ENCODE measurements around the gene SEPTIN5. TPM values are rescaled to one million over a fixed set of nuclear protein-coding genes. Genes with fewer than 3 reads are reported as not detected.

SEPTIN5 gene
- total RNA-seq, 4 donors from 2014 or later: 21.9 to 51.1 (median 26.4) TPM

GRCh38 chr22:19705181-19705934 lies 8.9 kb upstream of the SEPTIN5 start:
- Histone ChIP-seq H3K4me3 (no peak overlapping the region), H3K27ac (no peak overlapping the region), H3K4me1 (no peaks in the 10 kb centered on the region), H3K9me3 (no peaks in the 10 kb centered on the region), H3K36me3 (no peaks in the 10 kb centered on the region), H3K27me3 (peaks cover 30% of the 10 kb centered on the region)
- TF ChIP-seq EP300 (IDR thresholded peaks at IDR 0.05) (no peak), POLR2AphosphoS5 (IDR thresholded peaks at IDR 0.05) (no peak), CTCF (IDR thresholded peaks at IDR 0.05) (no peak), POLR2A (IDR thresholded peaks at IDR 0.05) (no peak)
- 71 to 76% methylated on average over 3 to 5 of the region's 14 CpGs for WGBS, 2 donors (ENCODE audit: low coverage in 1 of 2)
- ATAC-seq: no peak

- no peak overlapping the region for H3K4me3 ChIP-seq
- peaks cover 30% of the 10 kb centered on the region for H3K27me3 ChIP-seq
- H3K4me1 ChIP-seq: no peaks in the 10 kb centered on the region
- ATAC-seq: no peak
- TF ChIP-seq CTCF (IDR thresholded peaks at IDR 0.05) (no peak), EP300 (IDR thresholded peaks at IDR 0.05) (no peak), POLR2A (IDR thresholded peaks at IDR 0.05) (no peak), POLR2AphosphoS5 (IDR thresholded peaks at IDR 0.05) (no peak)
- no peaks in the 10 kb centered on the region for H3K9me3 ChIP-seq
- WGBS, 2 donors (ENCODE audit: low coverage in 1 of 2): 85 to 93% methylated on average over 5 to 6 of the region's 7 CpGs
- H3K27ac ChIP-seq: no peak overlapping the region
- no peaks in the 10 kb centered on the region for H3K36me3 ChIP-seq
Observed at GRCh38 chr22:19706661-19707151, 7.6 kb upstream of the SEPTIN5 start.

GRCh38 chr22:19707347-19708290 lies 6.7 kb upstream of the SEPTIN5 start:
- 88% methylated on average over 5 of the region's 24 CpGs; no CpG with 5 or more reads in 1 of the 2 donors for WGBS, 2 donors (ENCODE audit: low coverage in 1 of 2)
- Histone ChIP-seq H3K9me3 (no peaks in the 10 kb centered on the region), H3K36me3 (no peaks in the 10 kb centered on the region), H3K4me1 (no peaks in the 10 kb centered on the region), H3K27ac (no peak overlapping the region), H3K27me3 (peaks cover 30% of the 10 kb centered on the region), H3K4me3 (no peak overlapping the region)
- no peak for ATAC-seq
- TF ChIP-seq EP300 (IDR thresholded peaks at IDR 0.05) (no peak), POLR2A (IDR thresholded peaks at IDR 0.05) (no peak), CTCF (IDR thresholded peaks at IDR 0.05) (no peak), POLR2AphosphoS5 (IDR thresholded peaks at IDR 0.05) (no peak)

GRCh38 chr22:19708321-19709011 lies 5.8 kb upstream of the SEPTIN5 start:
- Histone ChIP-seq H3K36me3 (no peaks in the 10 kb centered on the region), H3K27ac (no peak overlapping the region), H3K9me3 (no peaks in the 10 kb centered on the region), H3K27me3 (peaks cover 35% of the 10 kb centered on the region), H3K4me3 (no peak overlapping the region), H3K4me1 (peaks cover 0 to 1% (median 0%) of the 10 kb centered on the region in 3 donors)
- no peak for ATAC-seq
- WGBS, 2 donors (ENCODE audit: low coverage in 1 of 2): 85% methylated on average over 3 of the region's 20 CpGs; no CpG with 5 or more reads in 1 of the 2 donors
- TF ChIP-seq EP300 (IDR thresholded peaks at IDR 0.05) (no peak), CTCF (IDR thresholded peaks at IDR 0.05) (no peak), POLR2AphosphoS5 (IDR thresholded peaks at IDR 0.05) (no peak), POLR2A (IDR thresholded peaks at IDR 0.05) (no peak)

Data from gastroesophageal sphincter (tissue), 4 donors.